Embryonic facial prominence (tissue), 1 donor: ENCODE results near the gene MVP.

Experiments
- DNase-seq: peaks from one replicate; pipeline ENCODE4 v3.0.0-alpha.2; 2016; ENCODE audit errors: extremely low spot score

Gene MVP

GRCh38 chr16:29804455-29805231 is 15.6 kb upstream of the MVP start:
- DNase-seq: no peak

DNA sequence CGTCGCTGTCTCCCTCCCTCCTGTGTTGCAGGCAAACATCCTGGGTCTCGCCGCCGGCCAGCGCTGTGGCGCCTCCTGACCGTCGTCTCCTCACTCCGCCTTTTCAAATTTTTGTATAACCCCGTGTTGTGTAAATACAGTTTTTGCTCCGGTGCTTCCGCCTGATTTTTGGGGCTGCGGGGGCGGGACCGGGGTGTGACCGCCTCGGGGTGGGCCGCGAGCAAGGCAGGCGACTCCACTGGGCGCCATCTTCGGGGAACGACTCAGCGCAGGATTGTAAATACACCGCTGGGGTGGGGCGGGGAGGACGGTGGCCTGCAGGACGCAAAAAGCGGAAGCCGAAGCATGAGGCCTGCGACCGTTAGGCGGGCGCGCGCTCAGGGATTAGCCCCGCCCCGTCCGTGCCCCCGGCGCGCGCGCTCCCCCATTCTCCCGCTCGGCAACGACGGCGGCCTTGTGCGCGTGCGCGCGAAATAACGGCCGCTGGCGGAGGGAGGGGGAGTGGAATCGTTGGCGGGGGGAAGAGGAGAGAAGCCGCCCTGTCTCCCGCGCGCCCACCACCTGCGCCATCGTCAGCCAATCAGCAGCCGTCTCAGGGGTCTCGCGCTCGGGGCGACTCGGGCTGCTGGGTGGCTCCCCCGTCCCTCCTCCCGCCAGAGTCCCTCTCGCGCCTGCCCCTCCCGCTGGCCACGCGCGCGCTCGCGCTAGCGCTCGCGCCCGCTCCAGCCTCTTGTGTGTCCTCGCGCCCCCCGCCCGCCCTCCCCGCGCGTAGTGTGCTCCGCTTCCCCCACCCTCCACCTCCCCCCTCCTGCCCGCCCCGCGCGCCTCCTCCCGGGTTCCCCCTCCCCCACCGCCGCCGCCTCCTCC is 14.8 kb upstream of the MVP start:
- peak; percentile 96 for DNase-seq

DNA sequence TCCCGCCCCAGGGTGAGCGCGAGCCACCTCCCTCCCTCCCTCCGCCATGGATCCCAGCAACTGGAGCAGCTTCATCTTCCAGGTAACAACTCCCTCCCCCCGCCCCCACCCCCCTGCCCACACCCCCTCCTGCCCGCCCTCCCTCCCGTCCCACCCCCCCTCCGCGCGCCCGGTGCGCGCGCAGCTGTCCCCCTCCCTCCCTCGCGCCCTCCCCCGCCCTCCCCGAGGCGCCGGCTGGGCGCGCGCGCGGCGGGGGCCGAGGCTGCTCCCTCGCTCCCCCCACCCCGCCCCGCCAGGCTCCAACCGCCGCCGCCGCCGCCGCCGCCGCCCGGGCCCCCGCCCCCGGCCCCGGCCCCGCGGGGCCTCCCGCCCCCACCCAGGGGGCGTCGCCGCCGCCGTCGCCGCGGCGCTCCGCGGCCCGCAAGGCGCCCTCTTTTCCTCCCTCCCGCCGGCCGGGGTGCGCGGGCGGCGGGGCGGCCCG is 14.1 kb upstream of the MVP start, which contains the start of gene MAZ:
Gene MAZ (plus strand): TSS at position 431 of the 481 bp plus-strand sequence. CDS start 173 bp downstream, outside the sequence.
- peak; percentile 86 for DNase-seq

DNA sequence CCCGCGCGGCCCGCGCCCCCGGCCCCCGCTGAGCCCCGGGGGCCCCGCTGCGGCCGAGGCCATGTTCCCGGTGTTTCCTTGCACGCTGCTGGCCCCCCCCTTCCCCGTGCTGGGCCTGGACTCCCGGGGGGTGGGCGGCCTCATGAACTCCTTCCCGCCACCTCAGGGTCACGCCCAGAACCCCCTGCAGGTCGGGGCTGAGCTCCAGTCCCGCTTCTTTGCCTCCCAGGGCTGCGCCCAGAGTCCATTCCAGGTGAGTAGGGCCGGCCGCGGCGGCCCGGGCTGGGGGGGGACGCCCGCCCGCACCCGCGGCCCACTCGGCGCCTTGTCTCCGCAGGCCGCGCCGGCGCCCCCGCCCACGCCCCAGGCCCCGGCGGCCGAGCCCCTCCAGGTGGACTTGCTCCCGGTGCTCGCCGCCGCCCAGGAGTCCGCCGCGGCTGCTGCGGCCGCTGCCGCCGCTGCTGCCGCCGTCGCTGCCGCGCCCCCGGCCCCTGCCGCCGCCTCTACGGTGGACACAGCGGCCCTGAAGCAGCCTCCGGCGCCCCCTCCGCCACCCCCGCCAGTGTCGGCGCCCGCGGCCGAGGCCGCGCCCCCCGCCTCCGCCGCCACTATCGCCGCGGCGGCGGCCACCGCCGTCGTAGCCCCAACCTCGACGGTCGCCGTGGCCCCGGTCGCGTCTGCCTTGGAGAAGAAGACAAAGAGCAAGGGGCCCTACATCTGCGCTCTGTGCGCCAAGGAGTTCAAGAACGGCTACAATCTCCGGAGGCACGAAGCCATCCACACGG is 13.4 kb upstream of the MVP start:
- no peak for DNase-seq

- no peak for DNase-seq
Measured at GRCh38 chr16:29807426-29808218, 12.6 kb upstream of the MVP start.

- DNase-seq: no peak
Measured at GRCh38 chr16:29808219-29808900, 11.9 kb upstream of the MVP start.

- DNase-seq: no peak
Measured at GRCh38 chr16:29809031-29809747, 11.1 kb upstream of the MVP start.

- no peak for DNase-seq
Measured at GRCh38 chr16:29809850-29810698, 10.2 kb upstream of the MVP start.

GRCh38 chr16:29810699-29811169 is 9.5 kb upstream of the MVP start:
- no peak for DNase-seq

DNA sequence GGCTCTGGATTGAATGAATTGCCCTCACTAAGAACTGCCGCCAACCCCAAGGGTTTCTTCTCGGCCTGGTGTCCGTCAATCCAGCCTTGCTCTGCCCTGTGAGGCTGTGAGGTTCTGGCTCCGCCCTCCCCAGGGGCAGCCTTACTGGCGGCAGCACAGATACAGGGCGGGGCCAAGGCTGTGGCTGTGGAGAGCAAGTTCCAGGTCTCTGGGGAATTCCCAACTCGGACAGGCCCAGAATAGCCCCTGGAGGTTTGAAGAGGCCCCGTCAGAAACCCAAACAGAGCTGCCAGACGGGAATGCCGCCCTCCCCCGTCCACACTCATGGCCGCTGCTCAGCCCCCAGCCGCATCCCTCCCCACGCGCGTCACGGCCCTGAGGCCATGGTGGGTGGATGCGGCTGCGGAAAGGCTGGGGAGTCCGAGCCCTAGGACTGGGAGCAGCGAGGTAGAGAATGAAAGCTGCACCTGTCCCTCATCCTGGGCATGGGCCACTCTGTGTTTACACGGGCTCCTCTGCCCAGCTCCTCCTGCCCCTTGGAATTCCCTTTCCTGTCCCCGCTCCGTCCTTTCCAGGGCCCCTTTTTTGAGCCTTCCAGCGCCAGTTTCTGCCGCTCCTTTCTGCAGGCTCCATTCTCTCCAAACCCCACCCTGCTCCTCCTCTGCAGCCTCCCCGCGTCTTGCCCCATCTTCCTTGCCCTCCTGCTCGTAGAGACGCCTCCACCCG is 8.9 kb upstream of the MVP start:
- no peak for DNase-seq

DNA sequence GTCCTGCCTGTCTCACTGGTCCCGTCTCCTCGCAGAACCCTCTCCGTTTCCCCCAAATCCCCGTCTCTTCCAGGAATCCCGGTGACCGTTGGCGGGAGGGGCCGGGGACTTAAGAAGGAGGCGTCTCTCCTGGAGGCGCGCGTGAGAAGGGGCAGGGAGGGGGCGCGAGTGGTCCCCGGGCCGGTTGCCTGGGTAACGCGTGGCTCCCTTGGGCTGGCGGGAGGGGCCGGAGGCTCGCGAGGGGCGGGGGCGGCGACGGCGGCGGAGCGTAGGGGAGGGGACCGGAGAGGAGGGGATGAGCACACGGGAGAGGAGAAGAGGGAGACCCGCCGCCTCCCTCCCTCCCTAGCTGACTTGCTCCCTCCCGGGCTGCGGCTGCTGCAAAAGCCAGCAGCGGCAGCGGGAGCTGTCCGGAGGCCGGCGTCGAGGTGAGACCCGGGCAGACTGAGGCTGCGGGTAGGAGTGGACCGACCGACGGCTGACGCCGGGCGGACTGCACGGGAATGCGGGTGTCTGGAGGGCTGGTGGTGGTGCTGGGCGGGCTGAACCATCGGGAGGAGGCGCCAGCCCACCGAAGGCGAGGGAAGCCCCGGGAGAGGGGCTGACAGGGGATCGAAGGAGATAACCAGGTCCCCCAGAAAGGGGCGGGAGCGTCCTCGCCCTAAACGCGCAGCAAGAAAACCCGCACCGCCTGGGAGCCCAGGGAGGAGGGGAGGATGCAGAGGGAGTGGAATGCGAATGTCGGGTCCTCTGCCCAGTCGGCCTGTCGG is 8.2 kb upstream of the MVP start, which contains the start of gene PRRT2:
Gene PRRT2 (plus strand): TSS at position 298 of the 770 bp plus-strand sequence. CDS start 862 bp downstream, outside the sequence.
- no peak for DNase-seq

- no peak for DNase-seq
Measured at GRCh38 chr16:29812754-29813643, 7.3 kb upstream of the MVP start.

DNA sequence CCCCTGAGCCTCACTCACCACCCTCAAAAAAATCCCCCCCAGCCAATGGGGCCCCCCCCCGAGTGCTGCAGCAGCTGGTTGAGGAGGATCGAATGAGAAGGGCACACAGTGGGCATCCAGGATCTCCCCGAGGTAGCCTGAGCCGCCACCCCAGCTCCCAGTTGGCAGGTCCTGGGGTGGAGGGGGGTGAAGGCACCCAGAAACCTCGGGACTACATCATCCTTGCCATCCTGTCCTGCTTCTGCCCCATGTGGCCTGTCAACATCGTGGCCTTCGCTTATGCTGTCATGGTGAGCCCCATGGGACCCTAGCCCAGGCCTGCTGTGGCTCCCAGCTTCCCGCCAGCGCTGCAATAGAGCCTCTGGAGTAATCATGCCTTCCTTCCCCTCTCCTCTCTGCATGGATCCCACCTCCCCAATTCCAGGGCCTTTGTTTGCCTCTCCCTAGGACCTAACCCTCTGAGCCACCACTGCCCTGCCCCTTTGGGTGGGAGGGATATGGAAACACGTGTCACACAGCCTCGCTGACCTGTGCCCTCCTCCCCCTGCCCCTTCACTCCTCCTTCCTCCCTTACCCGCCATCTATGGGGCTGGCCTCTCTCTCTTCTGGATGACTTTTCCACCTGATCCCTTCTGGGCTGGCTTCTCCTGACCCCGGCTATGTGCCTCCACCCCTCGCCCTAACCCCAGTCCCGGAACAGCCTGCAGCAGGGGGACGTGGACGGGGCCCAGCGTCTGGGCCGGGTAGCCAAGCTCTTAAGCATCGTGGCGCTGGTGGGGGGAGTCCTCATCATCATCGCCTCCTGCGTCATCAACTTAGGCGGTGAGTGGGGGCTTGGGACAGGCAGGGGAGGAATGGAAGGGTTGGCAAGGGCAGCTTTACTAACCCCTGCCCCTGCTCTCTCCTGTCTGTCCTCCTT is 6.4 kb upstream of the MVP start:
- DNase-seq: no peak

- no peak for DNase-seq
Measured at GRCh38 chr16:29814592-29814991, 5.7 kb upstream of the MVP start.
